Amniotic stem cell (primary cell): Measurements from ENCODE around the gene SYTL1.
"Not testable (repeated sequence)": the region's sequence is repeated elsewhere in the genome, so short reads cannot be mapped to it uniquely, and the experiment has no call there.

Experiments used
- DNase-seq: peaks from one replicate; lab custom pipeline; 2025; lab: John Stamatoyannopoulos, UW

Gene SYTL1

DNA sequence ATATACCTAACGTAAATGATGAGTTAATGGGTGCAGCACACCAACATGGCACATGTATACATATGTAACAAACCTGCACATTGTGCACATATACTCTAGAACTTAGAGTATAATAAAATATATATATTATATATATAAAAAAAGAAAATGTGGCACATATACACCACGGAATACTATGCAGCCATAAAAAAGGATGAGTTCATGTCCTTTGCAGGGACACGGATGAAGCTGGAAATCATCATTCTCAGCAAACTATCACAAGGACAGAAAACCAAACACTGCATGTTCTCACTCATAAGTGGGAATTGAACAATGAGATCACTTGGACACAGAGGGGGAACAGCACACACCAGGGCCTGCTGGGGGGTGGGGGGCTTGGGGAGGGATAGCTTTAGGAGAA, 43.0 kb downstream of the SYTL1 start:
- not testable (repeated sequence) for DNase-seq

- no peak for DNase-seq
These were observed 46.6 kb downstream of the SYTL1 start for GRCh38 chr1:27388337-27389005.

DNA sequence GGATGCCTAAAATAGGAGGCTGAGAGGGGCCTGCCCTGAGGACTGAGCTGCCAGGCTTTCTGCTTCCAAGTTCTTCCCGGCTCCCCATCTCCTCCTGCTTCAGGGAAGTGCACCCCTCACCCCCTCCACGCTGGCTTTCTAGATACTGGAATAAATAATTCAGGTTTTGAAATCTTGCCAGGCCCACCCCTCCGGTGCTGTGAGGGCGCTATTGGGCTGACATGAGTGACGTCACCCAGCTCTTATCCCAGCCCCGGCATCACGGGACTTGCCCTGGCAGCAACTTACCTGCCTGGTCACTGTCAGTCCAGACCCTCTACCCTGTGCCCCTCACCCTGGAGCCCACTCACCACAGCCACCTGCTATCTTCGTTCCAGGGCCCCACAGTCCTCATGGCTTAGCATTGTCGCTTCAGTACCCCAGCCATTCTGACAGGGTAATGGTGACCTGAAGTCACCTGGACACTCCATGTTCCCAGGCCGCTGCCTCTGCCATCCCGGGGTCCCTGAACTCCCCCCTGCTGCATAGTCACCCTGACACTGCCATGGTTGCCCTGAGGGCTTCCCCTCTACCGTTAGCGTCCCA, 49.8 kb downstream of the SYTL1 start:
- DNase-seq, result no peak

DNA sequence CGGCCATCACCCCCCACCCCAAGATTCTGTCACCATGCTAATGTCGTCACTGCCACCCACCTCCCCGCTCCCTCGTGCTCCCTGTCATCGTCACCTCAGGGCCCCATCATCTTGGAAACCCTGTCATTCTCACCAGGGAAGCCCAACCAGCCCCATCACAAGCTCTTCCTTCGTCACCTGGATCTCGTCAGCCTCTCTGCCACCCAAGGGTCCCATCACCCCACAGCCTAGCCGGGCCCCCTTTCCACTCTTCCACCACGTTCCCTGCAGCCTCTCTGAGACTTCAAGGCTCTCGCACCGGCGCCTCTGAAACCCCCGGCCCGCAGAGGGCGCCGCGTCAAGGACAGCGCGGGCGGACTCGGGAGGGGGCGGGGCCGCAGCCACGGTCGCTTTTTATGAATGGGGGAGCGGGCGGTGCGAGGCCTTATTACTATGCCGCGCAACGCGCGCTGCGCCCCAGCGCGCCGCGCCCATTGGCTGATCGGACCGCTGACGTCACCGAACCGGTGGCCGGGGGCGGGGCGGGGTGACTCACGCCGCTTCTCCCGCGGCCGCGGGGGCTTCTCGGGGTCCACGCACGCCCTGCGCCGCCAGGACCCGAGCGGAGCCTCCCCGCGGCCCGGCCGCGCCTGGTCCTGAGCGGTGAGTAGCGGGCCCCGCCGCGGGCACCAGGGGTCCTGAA, 50.4 kb downstream of the SYTL1 start, which contains the start of gene GPR3:
Gene GPR3, plus strand, starts transcription at position 527 of the 682 bp plus-strand sequence. CDS start 1,177 bp downstream, outside the sequence.
- DNase-seq, result peak; percentile 76

DNA sequence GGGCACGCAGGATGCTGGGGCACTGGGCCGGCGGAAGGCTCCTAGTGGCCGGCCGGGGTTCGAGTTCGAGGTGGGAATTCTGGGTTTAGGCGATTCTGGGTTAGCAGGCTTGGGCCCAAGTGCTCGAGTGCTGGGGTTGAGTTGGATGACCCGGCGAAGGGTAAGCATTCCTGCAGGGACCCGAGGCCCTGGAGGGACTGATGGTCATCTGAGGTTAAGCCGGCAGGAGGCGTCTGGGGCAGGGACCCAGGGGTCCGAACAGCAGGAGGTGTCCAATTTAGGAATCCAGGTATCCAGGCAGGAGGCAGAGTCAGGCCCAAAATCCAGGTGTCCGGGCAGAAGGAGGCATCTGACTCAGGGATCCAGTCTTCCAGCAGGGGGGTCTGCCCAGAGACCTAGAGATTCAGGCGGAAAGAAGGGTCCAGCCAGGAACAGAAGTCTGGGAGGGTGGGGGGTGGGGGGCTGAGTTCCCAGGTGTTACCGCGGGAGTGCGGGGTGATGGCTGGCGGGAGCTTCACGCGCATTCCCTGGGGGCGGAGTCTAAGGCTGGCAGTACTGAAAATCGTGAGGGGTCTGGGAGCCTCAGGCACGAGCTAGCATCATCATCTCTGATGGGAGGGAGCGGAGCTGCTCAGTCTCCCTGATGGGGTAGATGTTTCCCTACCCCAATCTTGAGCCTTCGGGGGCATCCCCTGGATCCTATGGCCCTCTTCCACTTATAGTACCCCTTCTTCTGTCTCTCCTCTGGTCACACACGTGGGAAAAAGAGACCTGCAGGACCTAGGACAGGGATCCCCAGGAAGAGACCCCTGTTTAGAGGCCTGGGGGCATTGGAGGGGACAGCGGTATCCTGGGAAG, 51.2 kb downstream of the SYTL1 start:
- DNase-seq, result no peak

DNA sequence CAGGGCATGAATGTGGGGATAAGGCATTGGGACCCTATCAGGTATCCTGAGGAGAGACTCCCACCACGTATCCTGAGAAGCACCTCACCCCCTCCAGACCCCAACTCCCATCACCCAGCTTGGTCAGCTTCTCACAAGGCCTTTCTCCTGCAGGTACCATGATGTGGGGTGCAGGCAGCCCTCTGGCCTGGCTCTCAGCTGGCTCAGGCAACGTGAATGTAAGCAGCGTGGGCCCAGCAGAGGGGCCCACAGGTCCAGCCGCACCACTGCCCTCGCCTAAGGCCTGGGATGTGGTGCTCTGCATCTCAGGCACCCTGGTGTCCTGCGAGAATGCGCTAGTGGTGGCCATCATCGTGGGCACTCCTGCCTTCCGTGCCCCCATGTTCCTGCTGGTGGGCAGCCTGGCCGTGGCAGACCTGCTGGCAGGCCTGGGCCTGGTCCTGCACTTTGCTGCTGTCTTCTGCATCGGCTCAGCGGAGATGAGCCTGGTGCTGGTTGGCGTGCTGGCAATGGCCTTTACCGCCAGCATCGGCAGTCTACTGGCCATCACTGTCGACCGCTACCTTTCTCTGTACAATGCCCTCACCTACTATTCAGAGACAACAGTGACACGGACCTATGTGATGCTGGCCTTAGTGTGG, 51.9 kb downstream of the SYTL1 start:
- no peak for DNase-seq

DNA sequence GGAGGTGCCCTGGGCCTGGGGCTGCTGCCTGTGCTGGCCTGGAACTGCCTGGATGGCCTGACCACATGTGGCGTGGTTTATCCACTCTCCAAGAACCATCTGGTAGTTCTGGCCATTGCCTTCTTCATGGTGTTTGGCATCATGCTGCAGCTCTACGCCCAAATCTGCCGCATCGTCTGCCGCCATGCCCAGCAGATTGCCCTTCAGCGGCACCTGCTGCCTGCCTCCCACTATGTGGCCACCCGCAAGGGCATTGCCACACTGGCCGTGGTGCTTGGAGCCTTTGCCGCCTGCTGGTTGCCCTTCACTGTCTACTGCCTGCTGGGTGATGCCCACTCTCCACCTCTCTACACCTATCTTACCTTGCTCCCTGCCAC, 52.4 kb downstream of the SYTL1 start:
- DNase-seq, result no peak

DNA sequence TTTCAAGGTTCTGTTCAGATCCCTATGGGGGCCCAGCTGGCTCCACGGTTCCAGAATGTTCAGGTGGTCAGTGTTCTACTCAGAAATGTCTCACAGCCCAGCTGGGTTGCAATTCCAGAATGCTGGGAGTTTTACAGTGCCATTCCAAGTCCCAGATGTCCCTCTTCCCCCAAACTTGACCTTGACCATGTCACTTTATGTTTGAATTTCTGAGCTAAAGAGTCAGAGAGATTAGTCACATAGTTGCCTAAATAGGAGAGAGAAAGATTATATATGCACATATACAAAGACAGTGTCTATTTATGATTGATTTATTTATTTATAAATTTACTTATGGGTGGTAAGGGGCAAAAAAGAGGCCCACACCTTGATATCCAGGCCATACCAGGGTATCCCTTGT, 53.1 kb downstream of the SYTL1 start:
- DNase-seq, result no peak

- DNase-seq, result no peak
These were observed 53.8 kb downstream of the SYTL1 start for GRCh38 chr1:27395441-27396195.

DNA sequence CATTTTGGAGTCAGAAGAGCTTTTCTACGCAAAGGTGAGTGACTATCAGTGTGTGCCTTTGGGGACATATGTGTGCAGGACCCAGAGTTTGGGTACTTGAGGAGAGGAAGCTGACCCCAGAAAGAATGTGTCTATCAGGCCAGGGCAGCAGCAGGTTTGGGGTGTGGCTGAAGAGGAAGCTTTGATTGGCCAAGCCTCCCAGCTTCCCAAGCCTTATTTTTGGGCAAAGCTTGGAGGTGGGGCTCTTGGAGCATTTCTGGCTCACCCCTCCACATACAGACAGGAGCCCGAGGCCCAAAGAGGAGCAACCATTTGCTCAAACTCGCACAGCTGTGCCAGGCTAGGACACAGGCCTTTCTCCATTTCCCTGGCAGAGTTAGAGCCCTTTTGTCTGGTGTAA, 55.3 kb downstream of the SYTL1 start:
- DNase-seq, result no peak

DNA sequence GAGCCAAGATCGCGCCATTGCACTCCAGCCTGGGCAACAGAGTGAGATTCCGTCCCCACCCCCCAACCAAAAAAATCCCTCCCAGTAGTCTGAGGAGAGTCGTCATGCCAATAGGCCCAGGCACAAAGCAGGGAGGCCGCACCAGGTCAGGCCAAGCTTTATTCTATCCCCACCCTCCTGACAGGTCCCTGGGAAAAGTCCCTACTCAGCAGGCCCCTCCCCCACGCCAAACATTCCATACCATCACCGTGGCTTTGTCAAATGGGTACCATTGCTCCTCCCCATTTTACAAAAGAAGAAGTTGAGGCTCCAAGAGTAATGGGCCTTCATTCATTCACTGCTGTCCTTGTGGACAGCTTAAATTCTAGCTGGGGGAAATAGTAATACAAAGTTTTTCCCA, 55.9 kb downstream of the SYTL1 start:
- no peak for DNase-seq

GRCh38 chr1:27398405-27399149, 56.8 kb downstream of the SYTL1 start:
- no peak for DNase-seq

GRCh38 chr1:27399251-27400025, 57.6 kb downstream of the SYTL1 start:
- DNase-seq, result no peak

DNA sequence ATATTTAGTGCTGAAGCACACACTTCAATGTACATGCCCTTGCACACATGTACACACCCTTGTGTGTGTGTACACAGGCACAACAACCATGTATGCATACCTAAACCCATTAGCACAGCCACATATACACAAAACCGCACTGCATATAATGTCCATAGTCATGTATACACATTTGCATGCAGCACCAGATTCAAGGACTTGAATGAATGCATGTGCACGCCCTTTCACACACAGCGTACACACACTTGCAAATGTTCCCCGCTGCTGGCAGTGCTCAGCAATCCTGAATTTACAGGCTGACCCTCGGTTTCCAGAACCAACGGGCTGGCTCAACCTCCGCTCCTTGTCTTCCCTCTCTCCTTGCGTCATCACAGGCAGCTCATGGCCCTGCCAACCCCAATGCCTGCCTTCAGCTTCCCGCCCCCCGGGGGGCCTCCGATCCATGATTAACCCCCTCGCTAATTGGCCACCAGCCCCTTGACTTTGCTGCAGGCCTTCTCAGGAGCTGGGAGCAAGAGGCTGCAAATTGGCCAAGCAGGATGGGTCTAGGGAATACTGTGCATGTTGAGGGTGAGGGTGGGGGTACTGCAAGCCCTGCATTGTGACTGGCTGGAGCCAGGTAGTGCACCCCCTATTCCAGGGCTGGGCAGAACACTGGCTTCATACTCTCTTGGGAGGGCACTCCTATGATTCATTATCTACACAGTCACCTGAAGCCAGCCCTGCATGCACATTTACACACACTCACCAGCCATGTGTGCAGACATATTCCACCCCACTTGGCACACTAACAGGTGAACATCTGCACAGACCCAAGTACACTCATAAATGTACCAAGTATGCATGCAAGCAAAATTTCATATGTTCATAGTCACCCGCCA, 58.5 kb downstream of the SYTL1 start:
- no peak for DNase-seq

GRCh38 chr1:27400963-27401341, 59.1 kb downstream of the SYTL1 start:
- DNase-seq, result no peak

DNA sequence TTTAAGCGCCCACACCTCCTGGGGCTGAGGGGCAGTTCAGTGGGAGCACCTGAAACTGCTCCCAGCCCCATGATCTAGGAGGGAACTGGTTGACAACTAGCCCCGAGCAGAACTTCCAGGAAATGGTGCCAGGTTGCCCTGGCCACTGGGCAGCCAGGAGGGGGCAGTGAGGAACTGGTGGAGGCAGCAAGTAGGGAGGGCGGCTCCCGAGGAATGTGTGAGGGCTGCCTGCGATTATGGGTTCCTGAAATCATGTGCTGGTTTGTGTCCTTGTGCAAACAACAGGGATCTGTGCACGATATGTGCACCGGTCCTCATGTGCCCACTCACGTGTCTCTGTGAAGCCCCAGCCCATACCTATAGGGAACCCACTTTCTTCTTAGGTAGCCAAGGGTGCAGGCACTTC, 60.5 kb downstream of the SYTL1 start:
- DNase-seq, result no peak

- no peak for DNase-seq
These were observed 61.4 kb downstream of the SYTL1 start for GRCh38 chr1:27403065-27403726.
